HG02884 (cell line): ENCODE data around the gene SPATA45.

ENCODE experiments used
- ATAC-seq: cut with Tn5 transposase; IDR thresholded peaks from one replicate; pipeline ENCODE4 v1.9.1; 2021; ENCODE audit warnings: mild to moderate bottlenecking, moderate library complexity; ENCODE audit not compliant: unreplicated experiment

SPATA45 gene

GRCh38 chr1:212782422-212783154 is 64.9 kb downstream of the SPATA45 start:
- ATAC-seq, result no peak

- ATAC-seq, result no peak
Observed at GRCh38 chr1:212781225-212781624, 66.2 kb downstream of the SPATA45 start.

GRCh38 chr1:212780759-212781158 is 66.7 kb downstream of the SPATA45 start:
- no peak for ATAC-seq
